Psoas muscle (tissue), 8 donors: ENCODE data around the gene SOCS2. TPM values are rescaled to one million over a fixed set of nuclear protein-coding genes. Genes with fewer than 3 reads are reported as not detected.

Experiments
- ATAC-seq, 4 donors: fragments of 200-7000 bp; cut with Tn5 transposase; one replicate each; pipeline ENCODE4 v1.9.1; 2020; ENCODE audit warnings: moderate library complexity in 3 of 4, mild to moderate bottlenecking in 2 of 4
- DNase-seq, 2 donors: peaks; one replicate each; pipeline ENCODE4 v3.0.0-alpha.2; 2020
- H3K27ac ChIP-seq: fragments of 200-600 bp; one replicate; pipeline ENCODE4 v1.8.0; 2022
- H3K27me3 ChIP-seq, 3 donors: fragments of 200-600 bp in 1 of 3; one replicate each; pipeline versions ENCODE4 v1.6.1 to v1.8.0; 2013 to 2022; ENCODE audit warnings: low read length in 2 of 3, mild to moderate bottlenecking in 2 of 3, moderate library complexity in 1 of 3; ENCODE audit not compliant: insufficient read depth in 3 of 3
- H3K36me3 ChIP-seq, 2 donors: fragments of 200-600 bp in 1 of 2; one replicate each; pipeline versions ENCODE4 v1.6.1 to v1.8.0; 2013 to 2022; ENCODE audit warnings: low read depth in 1 of 2, mild to moderate bottlenecking in 1 of 2, moderate library complexity in 1 of 2; ENCODE audit not compliant: insufficient read depth in 1 of 2
- H3K4me1 ChIP-seq: fragments of 200-600 bp; one replicate; pipeline ENCODE4 v1.8.0; 2022
- H3K4me3 ChIP-seq: fragments of 200-600 bp; one replicate; pipeline ENCODE4 v1.8.0; 2022; ENCODE audit warnings: mild to moderate bottlenecking
- H3K9me3 ChIP-seq: fragments of 200-600 bp; one replicate; pipeline ENCODE4 v1.8.0; 2022
- WGBS, 3 donors: extraction: QIAGEN DNeasy Blood & Tissue Kit; methylation state at CpG; one replicate each; pipeline versions ENCODE4 v1.1.6 to v1.1.7; 2013; 5-methylcytosine and 5-hydroxymethylcytosine counted together
- intact Hi-C, 2 donors: fragments of 100-400 bp; cut with DNase I; formaldehyde crosslinking; loops; one replicate each; pipeline versions ENCODE4 v1.11.0 to v1.14.2; 2022
- polyA plus RNA-seq, 3 donors: library from polyadenylated mRNA; stranded (reverse); fragments of 200-250 nt; gene quantifications; one replicate each; pipeline ENCODE4 v1.2.3, GENCODE V29; 2013
- total RNA-seq, 4 donors: library from RNA; stranded (reverse); fragmentation: NEBNext Ultra II Directional in 2 of 4; extraction: Animal tissue kit (Norgen Biotek cat#: 25700) in 2 of 4; gene quantifications; one replicate each; pipeline versions ENCODE4 v1.2.1 to v1.2.4, GENCODE V29; 2021 to 2023
- TF ChIP-seq, protein P1 (sequence below): fragments of 200-600 bp; IDR thresholded peaks from one replicate; pipeline ENCODE4 v1.8.0; 2022; ENCODE audit warnings: antibody characterized with exemption
- donor health status: healthy with polysubstance abuse.
- donor health status: DM: no; HTN: no; CAD: no; lungs with moderate emphysema.
- donor health status: Bipolar disorder and iron deficiency.
- donor health status: healthy.
- donor health status: DM: yes; HTN: yes; CAD: no.
- donor health status: DM: no; HTN: no; CAD: no.
- donor health status: DM: no; HTN: no; CAD: no.
- donor health status: DM: yes; HTN: yes; CAD: no.

The SOCS2 gene
- total and polyA plus RNA-seq, 7 donors: 2.9 to 10.6 (median 4.7) TPM

DNA sequence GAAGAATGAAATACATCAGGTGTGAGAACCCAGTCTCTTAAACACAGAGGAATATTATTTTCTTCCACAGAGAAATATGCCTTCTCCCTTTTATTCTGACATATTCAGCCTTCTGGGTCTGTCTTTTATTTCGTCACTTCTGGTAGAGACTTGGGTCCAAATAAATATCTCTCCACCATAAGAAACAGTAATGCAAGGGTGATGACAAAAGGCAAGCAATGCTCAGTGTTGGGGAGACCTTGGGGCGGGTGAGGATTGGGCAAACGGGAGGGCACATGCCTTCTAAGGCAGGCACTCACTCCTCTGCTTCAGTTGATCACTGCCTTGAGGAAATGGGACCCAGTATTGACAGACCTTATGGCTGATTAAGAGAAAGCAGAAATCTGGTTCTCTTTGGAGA, 6.7 kb upstream of the SOCS2 start:
- TF ChIP-seq, protein P1, sequence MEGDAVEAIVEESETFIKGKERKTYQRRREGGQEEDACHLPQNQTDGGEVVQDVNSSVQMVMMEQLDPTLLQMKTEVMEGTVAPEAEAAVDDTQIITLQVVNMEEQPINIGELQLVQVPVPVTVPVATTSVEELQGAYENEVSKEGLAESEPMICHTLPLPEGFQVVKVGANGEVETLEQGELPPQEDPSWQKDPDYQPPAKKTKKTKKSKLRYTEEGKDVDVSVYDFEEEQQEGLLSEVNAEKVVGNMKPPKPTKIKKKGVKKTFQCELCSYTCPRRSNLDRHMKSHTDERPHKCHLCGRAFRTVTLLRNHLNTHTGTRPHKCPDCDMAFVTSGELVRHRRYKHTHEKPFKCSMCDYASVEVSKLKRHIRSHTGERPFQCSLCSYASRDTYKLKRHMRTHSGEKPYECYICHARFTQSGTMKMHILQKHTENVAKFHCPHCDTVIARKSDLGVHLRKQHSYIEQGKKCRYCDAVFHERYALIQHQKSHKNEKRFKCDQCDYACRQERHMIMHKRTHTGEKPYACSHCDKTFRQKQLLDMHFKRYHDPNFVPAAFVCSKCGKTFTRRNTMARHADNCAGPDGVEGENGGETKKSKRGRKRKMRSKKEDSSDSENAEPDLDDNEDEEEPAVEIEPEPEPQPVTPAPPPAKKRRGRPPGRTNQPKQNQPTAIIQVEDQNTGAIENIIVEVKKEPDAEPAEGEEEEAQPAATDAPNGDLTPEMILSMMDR: no peak
- intact Hi-C loops: loop anchor here in 1 of 2 donors (5.0 kb wide), 2 partner anchors 63 to 412 kb away; no protein-coding TSS in a partner anchor
- H3K27ac ChIP-seq: no peak overlapping the region
- WGBS, 3 donors: 95 to 99% (median 96%) methylated on average over 3 of the region's 3 CpGs
- peaks cover 2% of the 10 kb centered on the region for H3K9me3 ChIP-seq
- H3K4me3 ChIP-seq: no peak overlapping the region
- H3K36me3 ChIP-seq: peaks cover 0 to 3% of the 10 kb centered on the region in 2 donors
- no peak for ATAC-seq
- no peak for DNase-seq
- H3K27me3 ChIP-seq: no peaks in the 10 kb centered on the region
- H3K4me1 ChIP-seq: no peaks in the 10 kb centered on the region

- 53 to 58% (median 55%) methylated on average over 3 of the region's 3 CpGs for WGBS, 3 donors
- Histone ChIP-seq H3K9me3 (no peaks in the 10 kb centered on the region), H3K4me3 (no peak overlapping the region), H3K36me3 (peaks cover 0 to 3% of the 10 kb centered on the region in 2 donors), H3K27ac (no peak overlapping the region), H3K4me1 (no peaks in the 10 kb centered on the region), H3K27me3 (no peaks in the 10 kb centered on the region)
- ATAC-seq (no peak), DNase-seq (no peak)
- intact Hi-C loops: loop anchor here in 1 of 2 donors (5.0 kb wide), 2 partner anchors 65 to 410 kb away; no protein-coding TSS in a partner anchor
- TF ChIP-seq, protein P1: no peak
Observed at GRCh38 chr12:93567174-93567573, 5.3 kb upstream of the SOCS2 start.

- DNase-seq (no peak), ATAC-seq (no peak)
- no peaks in the 10 kb centered on the region for H3K27me3 ChIP-seq
- H3K9me3 ChIP-seq: no peaks in the 10 kb centered on the region
- H3K27ac ChIP-seq: no peak overlapping the region
- TF ChIP-seq, protein P1: no peak
- intact Hi-C loops: loop anchor here in 1 of 2 donors (2.0 to 5.0 kb wide), 3 partner anchors 66 to 409 kb away; no protein-coding TSS in a partner anchor
- WGBS, 3 donors: 73 to 79% (median 78%) methylated on average over 3 of the region's 3 CpGs
- H3K36me3 ChIP-seq: peaks cover 0 to 3% of the 10 kb centered on the region in 2 donors
- no peak overlapping the region for H3K4me3 ChIP-seq
- H3K4me1 ChIP-seq: no peaks in the 10 kb centered on the region
Observed at GRCh38 chr12:93568091-93568490, 4.4 kb upstream of the SOCS2 start.

DNA sequence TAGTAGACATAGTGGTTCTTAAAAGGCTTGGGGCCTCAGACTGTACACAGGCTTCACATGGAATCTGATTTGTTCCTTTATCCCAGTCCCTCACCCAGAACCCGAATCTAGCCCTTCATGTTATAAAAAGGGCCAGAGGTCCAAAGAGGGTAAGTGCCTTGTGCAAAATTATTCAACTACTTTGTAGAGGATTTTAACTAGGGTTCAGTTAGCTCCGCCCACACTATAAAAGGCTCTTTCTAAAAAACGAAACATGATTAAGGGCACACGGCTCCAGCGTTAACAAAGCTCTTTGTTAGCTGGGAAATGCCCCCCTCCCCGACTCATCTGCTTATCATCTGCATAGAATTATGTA, 3.2 kb upstream of the SOCS2 start:
- DNase-seq (no peak), ATAC-seq (no peak)
- Histone ChIP-seq H3K36me3 (peaks cover 0 to 3% of the 10 kb centered on the region in 2 donors), H3K9me3 (no peaks in the 10 kb centered on the region), H3K27ac (no peak overlapping the region), H3K4me3 (peak overlapping the region; percentile 94), H3K4me1 (no peaks in the 10 kb centered on the region), H3K27me3 (no peaks in the 10 kb centered on the region)
- WGBS, 3 donors: 17 to 19% (median 19%) methylated on average over 6 of the region's 6 CpGs
- TF ChIP-seq, protein P1: no peak
- intact Hi-C loops: loop anchor here in 1 of 2 donors (1.0 to 5.0 kb wide), 4 partner anchors 67 to 531 kb away; no protein-coding TSS in a partner anchor
